ENCODE measurements around the gene GPHN.

The GPHN gene

GRCh38 chr14:67170660-67171059 is 662.7 kb downstream of the GPHN start:
- TF ChIP-seq FOXP2 (optimal IDR thresholded peaks at IDR 0.05; ENCODE audit: borderline replicate concordance, extremely low read depth, extremely low read length, insufficient read depth): no peak

GRCh38 chr14:67172056-67172455 is 664.1 kb downstream of the GPHN start:
- no peak for TF ChIP-seq FOXP2 (optimal IDR thresholded peaks at IDR 0.05; ENCODE audit: borderline replicate concordance, extremely low read depth, extremely low read length, insufficient read depth)
- TF ChIP-seq SIN3A (IDR thresholded peaks at IDR 0.05; ENCODE audit: borderline replicate concordance, insufficient read depth, low read length): no peak
- no peak for TF ChIP-seq POLR2AphosphoS5 (IDR thresholded peaks at IDR 0.05; ENCODE audit: low read depth, low read length)
- no peak for TF ChIP-seq REST (IDR thresholded peaks at IDR 0.05; ENCODE audit: insufficient read depth in 1 of 2, low read depth in 2 of 2, low read length in 2 of 2)
- no peak for TF ChIP-seq TAF1 (IDR thresholded peaks at IDR 0.05; ENCODE audit: borderline replicate concordance, insufficient read depth, low read length)

- TF ChIP-seq REST (IDR thresholded peaks at IDR 0.05; ENCODE audit: insufficient read depth in 1 of 2, low read depth in 2 of 2, low read length in 2 of 2) (no peak), POLR2AphosphoS5 (IDR thresholded peaks at IDR 0.05; ENCODE audit: low read depth, low read length) (no peak), SIN3A (IDR thresholded peaks at IDR 0.05; ENCODE audit: borderline replicate concordance, insufficient read depth, low read length) (no peak), FOXP2 (optimal IDR thresholded peaks at IDR 0.05; ENCODE audit: borderline replicate concordance, extremely low read depth, extremely low read length, insufficient read depth) (no peak), TAF1 (IDR thresholded peaks at IDR 0.05; ENCODE audit: borderline replicate concordance, insufficient read depth, low read length) (no peak)
Measured at GRCh38 chr14:67172520-67172919, 664.6 kb downstream of the GPHN start.

GRCh38 chr14:67173719-67174118 is 665.8 kb downstream of the GPHN start:
- TF ChIP-seq SIN3A (IDR thresholded peaks at IDR 0.05; ENCODE audit: borderline replicate concordance, insufficient read depth, low read length) (no peak), FOXP2 (optimal IDR thresholded peaks at IDR 0.05; ENCODE audit: borderline replicate concordance, extremely low read depth, extremely low read length, insufficient read depth) (no peak), POLR2AphosphoS5 (IDR thresholded peaks at IDR 0.05; ENCODE audit: low read depth, low read length) (no peak), TAF1 (IDR thresholded peaks at IDR 0.05; ENCODE audit: borderline replicate concordance, insufficient read depth, low read length) (no peak), REST (IDR thresholded peaks at IDR 0.05; ENCODE audit: insufficient read depth in 1 of 2, low read depth in 2 of 2, low read length in 2 of 2) (no peak)

GRCh38 chr14:67186172-67186768 is 678.3 kb downstream of the GPHN start:
- TF ChIP-seq REST (IDR thresholded peaks at IDR 0.05; ENCODE audit: insufficient read depth in 1 of 2, low read depth in 2 of 2, low read length in 2 of 2) (no peak), SIN3A (IDR thresholded peaks at IDR 0.05; ENCODE audit: borderline replicate concordance, insufficient read depth, low read length) (no peak), POLR2AphosphoS5 (IDR thresholded peaks at IDR 0.05; ENCODE audit: low read depth, low read length) (no peak), FOXP2 (optimal IDR thresholded peaks at IDR 0.05; ENCODE audit: borderline replicate concordance, extremely low read depth, extremely low read length, insufficient read depth) (no peak), TAF1 (IDR thresholded peaks at IDR 0.05; ENCODE audit: borderline replicate concordance, insufficient read depth, low read length) (no peak)

All from PFSK-1 (cell line).